ENCODE results near the gene KRT6B. TPM values are rescaled to one million over a fixed set of nuclear protein-coding genes. Genes with fewer than 3 reads are reported as not detected.
"Not testable (repeated sequence)": the region's sequence is repeated elsewhere in the genome, so short reads cannot be mapped to it uniquely, and the experiment has no call there.

Gene KRT6B
- total RNA-seq, 1 experiment from 2014 or later: not detected

GRCh38 chr12:52418576-52419110, 33.3 kb downstream of the KRT6B start:
- in situ Hi-C loops (cut with HindIII; ENCODE audit: low sequenced_read_pairs): no loop called here
- DNase-seq (ENCODE audit: low spot score): no peak

GRCh38 chr12:52417740-52418139, 34.2 kb downstream of the KRT6B start:
- in situ Hi-C loops (cut with HindIII; ENCODE audit: low sequenced_read_pairs): no loop called here
- no peak for DNase-seq (ENCODE audit: low spot score)

DNA sequence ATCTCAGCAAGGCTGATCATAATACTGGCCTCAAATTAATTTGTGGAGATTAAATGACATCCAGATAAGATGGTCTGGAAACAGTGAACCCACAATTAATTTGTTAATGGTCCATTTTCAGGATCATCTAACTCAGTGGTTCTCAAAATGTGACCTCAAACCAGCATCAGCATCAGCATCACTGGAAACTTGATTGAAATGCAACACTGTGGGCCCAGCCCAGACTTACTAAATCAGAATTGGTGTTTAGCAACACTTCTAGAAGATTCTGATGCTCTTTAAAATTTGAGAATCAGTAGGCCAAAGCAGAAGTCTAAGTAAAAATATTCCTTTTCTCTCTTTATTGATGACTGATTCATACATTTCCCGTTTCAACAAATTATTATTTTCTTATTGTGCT, 35.2 kb downstream of the KRT6B start:
- no peak for DNase-seq (ENCODE audit: low spot score)
- in situ Hi-C loops (cut with HindIII; ENCODE audit: low sequenced_read_pairs): no loop called here

DNA sequence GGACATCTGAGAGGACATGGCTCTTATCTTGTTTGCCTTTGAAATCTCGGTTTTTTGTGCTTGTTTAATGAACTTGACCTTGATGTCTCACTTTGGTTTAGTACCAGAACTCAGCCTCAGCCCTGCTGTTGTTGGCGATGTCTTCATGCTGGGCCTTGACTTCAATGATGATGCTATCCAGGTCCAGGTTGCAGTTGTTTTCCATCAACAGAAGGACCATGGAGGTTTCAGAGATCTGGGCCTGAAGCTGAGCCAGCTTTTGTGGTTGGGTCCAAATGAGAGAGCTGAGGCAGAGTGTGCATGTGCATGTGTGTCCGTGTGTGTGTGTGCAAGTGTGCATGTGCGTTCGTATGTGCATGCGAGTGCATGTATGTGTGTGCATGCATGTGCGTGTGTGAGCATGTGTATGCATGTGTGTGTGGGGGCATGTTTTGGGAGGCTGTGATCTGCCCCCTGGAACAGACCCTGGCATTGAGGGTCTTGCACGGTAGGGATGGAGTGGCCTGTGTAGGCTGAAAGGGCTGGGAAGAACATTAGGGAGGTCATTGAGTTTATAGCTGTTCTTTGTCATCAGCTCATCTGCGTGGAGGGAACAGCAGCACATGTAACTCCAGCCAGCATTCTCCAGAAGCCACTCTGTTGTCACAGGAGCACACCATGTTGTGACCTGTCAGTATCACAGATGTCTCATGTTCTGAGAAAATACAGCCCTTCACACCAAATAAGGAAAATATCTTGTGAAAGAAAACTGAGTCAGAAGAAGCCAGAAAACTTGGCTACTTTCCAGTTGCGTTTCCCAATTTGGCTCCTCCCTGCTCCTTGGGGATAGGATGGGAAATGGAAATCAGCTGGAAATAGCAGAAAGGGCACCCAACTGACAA, 35.8 kb downstream of the KRT6B start:
- no peak for DNase-seq (ENCODE audit: low spot score)

DNA sequence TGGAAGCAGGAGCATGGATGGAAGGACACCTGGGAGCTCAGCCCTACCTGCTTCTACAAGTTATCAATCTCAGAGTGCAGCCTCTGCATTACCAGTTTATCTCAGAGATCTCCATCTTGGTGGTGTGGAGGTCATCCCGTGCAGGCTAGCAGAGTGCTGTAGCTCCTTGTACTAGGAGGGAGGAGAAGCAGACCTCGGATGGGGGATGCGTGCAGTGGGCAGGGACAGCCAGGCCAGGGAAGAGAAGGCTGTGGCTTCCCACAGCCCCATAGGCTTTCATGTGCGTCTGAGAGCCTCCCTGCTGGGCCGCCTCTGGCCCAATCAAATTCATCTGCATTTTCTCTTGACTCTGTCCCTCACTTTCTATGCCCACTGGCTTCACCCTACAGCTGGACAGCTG, 37.0 kb downstream of the KRT6B start:
- in situ Hi-C loops (cut with HindIII; ENCODE audit: low sequenced_read_pairs): no loop called here
- DNase-seq (ENCODE audit: low spot score): no peak

More for the DNA sequence above, 35.8 kb downstream of the KRT6B start:
- in situ Hi-C loops (cut with HindIII; ENCODE audit: low sequenced_read_pairs): no loop called here

GRCh38 chr12:52413782-52414345, 38.1 kb downstream of the KRT6B start:
- in situ Hi-C loops (cut with HindIII; ENCODE audit: low sequenced_read_pairs): no loop called here
- DNase-seq (ENCODE audit: low spot score): no peak

DNA sequence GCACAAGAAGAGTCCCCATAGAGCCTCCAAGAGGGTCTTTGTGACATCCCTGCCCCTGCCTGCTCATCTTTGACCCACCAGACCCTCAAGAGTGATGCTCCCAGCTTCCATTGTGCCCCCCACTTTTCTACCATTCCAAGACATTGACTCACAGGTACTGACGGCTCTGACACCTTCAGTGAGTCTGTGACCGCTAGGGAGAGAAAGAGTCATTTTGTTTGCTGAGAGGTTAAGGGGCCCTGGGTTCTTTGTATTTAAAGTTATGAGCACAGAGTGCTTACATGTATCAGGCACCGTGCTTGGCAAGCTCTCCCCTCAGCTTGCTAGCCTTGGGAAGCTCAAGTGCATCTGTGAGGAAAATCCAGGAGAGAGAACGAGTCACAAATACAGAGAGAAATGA, 38.7 kb downstream of the KRT6B start:
- no peak for DNase-seq (ENCODE audit: low spot score)
- in situ Hi-C loops (cut with HindIII; ENCODE audit: low sequenced_read_pairs): no loop called here

- in situ Hi-C loops (cut with HindIII; ENCODE audit: low sequenced_read_pairs): no loop called here
- no peak for DNase-seq (ENCODE audit: low spot score)
Observed at GRCh38 chr12:52411815-52412214, 40.1 kb downstream of the KRT6B start.

GRCh38 chr12:52410589-52411248, 41.2 kb downstream of the KRT6B start:
- DNase-seq (ENCODE audit: low spot score); in situ Hi-C loops (cut with HindIII; ENCODE audit: low sequenced_read_pairs): not testable (repeated sequence)

DNA sequence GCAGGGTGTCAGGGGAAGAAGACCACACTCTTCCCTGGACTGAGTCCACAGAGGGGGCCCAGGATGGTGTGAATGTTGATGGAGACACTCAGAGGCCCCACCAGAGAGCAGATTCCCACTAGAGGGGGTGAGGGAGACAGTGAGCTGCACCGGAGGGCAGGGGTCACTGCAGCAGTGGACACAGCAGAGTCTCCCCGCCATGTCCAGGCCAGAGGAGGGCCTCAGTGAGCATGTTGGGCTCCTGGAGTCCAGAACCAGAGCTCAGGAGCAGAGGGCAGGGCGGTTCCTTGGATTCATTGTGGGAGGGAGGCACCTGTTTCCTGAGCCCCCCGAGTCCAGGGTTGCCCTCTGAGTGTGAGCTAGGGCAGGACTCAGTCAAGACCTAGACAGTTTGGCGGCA, 44.0 kb downstream of the KRT6B start:
- DNase-seq (ENCODE audit: low spot score): no peak
- in situ Hi-C loops (cut with HindIII; ENCODE audit: low sequenced_read_pairs): no loop called here

DNA sequence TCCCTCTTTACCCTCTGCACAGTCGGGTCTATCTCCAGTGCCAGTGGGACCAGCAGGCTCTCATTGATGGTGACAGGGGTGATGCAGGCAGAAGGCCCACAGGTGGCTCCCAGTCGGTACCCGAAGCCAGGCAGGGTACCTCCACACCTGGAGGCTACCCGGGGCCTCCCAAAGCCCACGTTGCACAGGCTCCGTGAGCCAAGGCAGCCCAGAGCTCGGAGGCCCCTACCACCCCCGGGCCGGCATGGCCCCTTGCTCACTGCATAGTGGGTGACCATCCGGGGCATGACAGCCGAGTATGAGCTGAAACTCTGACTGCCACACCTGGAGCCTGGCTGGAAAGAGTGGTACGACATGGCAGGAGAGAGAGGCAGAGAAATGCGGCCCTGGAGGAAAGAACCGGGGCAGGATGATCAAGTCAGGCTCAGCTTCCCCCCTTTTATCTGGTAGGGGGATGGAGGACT, 46.0 kb downstream of the KRT6B start, which contains the start of gene KRT82:
Gene KRT82 (minus strand): TSS at position 414 of the 464 bp plus-strand sequence. CDS start 58 bp downstream, at position 356.
- in situ Hi-C loops (cut with HindIII; ENCODE audit: low sequenced_read_pairs): no loop called here
- no peak for DNase-seq (ENCODE audit: low spot score)

DNA sequence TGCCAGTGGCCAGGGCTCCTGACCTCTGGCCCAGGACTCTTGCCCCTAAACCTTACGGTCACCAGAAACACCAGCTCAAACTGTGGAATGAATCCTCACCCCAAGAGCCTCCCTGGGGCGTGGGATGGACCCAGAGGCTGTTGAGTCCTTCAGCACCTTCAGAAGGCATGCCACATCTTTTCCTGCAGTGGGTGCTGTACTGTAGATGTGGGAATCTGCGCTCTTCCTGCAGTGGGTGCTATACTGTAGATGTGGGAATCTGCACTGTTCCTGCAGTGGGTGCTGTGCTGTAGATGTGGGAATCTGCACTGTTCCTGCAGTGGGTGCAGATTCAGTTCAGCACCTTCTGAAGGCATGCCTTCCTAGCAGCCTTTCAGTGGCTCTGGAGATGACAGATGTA, 47.0 kb downstream of the KRT6B start:
- DNase-seq (ENCODE audit: low spot score): no peak
- in situ Hi-C loops (cut with HindIII; ENCODE audit: low sequenced_read_pairs): no loop called here

DNA sequence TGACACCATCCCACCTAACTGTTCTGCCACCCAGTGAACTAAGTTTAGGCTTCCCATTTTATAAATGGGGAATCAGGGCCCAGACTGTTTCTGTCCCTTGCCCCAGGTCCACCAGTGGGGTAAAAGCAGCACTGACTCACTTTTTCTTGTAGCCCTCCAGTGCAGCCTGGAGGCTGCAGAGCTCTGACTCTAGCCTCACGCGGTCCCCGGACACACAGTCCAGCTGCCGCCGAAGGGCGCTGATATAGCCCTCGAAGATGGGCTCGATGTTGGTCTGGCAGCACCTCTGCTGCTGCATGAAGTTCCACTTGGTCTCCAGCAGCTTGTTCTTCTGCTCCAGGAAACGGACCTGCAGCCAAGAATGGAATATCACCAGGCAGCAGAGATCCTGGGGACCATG, 48.4 kb downstream of the KRT6B start:
- in situ Hi-C loops (cut with HindIII; ENCODE audit: low sequenced_read_pairs): no loop called here
- DNase-seq (ENCODE audit: low spot score): no peak

- in situ Hi-C loops (cut with HindIII; ENCODE audit: low sequenced_read_pairs): no loop called here
- DNase-seq (ENCODE audit: low spot score): no peak
Observed at GRCh38 chr12:52402873-52403540, 48.9 kb downstream of the KRT6B start.

GRCh38 chr12:52402377-52402776, 49.6 kb downstream of the KRT6B start:
- in situ Hi-C loops (cut with HindIII; ENCODE audit: low sequenced_read_pairs): no loop called here
- DNase-seq (ENCODE audit: low spot score): no peak

DNA sequence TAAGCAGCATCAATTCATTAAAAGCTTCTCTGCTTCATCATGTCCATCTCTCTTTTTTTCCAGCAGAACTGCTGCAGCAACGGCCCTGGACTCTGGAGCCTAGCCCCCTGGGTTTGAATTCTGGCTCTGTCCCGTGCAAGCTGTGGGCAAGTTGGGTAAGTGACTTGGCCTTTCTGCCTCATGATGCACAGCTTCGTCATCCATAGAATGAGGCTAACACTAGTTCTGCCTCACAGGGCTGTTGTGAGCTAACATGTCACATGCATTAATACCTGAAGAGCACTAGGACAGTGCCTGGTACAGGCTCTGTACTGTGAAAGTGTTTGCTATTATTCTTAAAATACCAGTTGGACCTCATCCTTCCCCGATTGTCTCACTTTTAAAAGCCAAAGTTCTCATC, 50.0 kb downstream of the KRT6B start:
- no peak for DNase-seq (ENCODE audit: low spot score)
- in situ Hi-C loops (cut with HindIII; ENCODE audit: low sequenced_read_pairs): no loop called here

GRCh38 chr12:52401526-52401925, 50.4 kb downstream of the KRT6B start:
- in situ Hi-C loops (cut with HindIII; ENCODE audit: low sequenced_read_pairs): no loop called here
- no peak for DNase-seq (ENCODE audit: low spot score)

- in situ Hi-C loops (cut with HindIII; ENCODE audit: low sequenced_read_pairs): no loop called here
- no peak for DNase-seq (ENCODE audit: low spot score)
Observed at GRCh38 chr12:52400906-52401305, 51.0 kb downstream of the KRT6B start.

DNA sequence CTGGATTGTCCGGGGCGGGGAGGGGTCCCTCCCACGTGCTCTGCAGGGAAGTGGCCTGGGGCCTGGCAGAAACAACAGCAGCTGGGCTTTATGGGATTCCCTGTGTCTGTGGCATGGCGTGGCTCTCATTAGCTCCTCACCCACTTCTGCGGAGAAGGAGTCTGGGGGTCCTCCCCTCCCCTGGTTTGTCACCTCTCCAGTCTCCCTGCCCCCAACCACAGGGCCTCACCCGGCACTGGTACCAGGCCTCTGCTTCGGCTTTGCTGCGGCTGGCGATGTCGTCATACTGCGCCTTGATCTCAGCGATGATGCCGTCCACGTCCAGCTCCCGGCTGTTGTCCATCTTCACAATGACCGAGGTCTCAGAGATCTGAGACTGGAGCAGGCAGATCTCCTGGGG, 52.2 kb downstream of the KRT6B start:
- in situ Hi-C loops (cut with HindIII; ENCODE audit: low sequenced_read_pairs): no loop called here

More for the DNA sequence above, 52.2 kb downstream of the KRT6B start:
- no peak for DNase-seq (ENCODE audit: low spot score)
